ENCODE measurements around the gene ADAMTS6.

DNA sequence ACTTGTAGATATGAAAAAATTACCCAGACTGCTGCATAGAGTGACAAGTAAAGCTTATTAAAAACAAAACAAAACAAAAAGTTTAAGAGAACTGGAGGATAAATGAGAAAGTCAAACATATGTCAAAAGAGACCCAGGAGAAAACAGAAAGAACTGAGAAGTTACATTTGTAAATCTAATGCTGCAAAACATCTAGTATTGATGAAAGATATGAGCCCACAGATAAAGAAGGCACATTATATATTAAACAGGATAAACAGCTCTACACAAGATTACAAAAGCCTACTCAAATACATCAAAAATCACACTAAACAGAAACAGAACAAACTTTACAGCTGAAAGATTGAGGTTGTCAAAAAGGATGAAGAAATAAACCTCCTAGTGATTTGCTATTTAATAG lies 55.1 kb downstream of the ADAMTS6 start:
- TF ChIP-seq, protein P1, sequence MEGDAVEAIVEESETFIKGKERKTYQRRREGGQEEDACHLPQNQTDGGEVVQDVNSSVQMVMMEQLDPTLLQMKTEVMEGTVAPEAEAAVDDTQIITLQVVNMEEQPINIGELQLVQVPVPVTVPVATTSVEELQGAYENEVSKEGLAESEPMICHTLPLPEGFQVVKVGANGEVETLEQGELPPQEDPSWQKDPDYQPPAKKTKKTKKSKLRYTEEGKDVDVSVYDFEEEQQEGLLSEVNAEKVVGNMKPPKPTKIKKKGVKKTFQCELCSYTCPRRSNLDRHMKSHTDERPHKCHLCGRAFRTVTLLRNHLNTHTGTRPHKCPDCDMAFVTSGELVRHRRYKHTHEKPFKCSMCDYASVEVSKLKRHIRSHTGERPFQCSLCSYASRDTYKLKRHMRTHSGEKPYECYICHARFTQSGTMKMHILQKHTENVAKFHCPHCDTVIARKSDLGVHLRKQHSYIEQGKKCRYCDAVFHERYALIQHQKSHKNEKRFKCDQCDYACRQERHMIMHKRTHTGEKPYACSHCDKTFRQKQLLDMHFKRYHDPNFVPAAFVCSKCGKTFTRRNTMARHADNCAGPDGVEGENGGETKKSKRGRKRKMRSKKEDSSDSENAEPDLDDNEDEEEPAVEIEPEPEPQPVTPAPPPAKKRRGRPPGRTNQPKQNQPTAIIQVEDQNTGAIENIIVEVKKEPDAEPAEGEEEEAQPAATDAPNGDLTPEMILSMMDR (IDR thresholded peaks at IDR 0.05), result no peak
- no peak for TF ChIP-seq POLR2A (IDR thresholded peaks at IDR 0.05)
